G401.6 (cell line): ENCODE results near the gene SPATA13.

Experiments
- FAIRE-seq: peaks from 2 replicates; lab custom pipeline; 2012; peaks lifted over from hg19 to GRCh38; lab: Jason Lieb, UNC

Gene SPATA13

GRCh38 chr13:24224232-24224680 is 63.7 kb downstream of the SPATA13 start:
- no peak for FAIRE-seq

- FAIRE-seq = no peak
These were observed 64.5 kb downstream of the SPATA13 start for GRCh38 chr13:24225062-24225461.

- FAIRE-seq = no peak
These were observed 65.4 kb downstream of the SPATA13 start for GRCh38 chr13:24225930-24226329.

DNA sequence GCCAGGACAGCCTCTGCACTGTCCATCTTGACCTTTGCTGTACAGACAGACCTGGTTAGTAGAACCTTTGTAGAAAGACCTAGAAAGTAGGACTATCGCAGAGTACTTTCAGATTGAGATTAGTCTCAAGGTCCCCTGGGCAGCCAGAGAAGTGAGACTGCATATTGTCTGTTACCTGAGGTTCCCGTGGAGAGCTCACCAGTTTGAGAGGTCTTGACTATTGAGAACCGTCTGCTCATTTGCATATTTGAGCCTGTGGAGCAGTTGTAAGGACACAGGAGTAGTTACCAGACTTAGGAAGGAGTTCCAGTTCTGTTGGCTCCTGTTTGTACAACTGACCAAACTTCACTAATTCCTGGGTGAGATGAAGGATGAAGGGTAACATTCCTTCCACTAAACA is 66.2 kb downstream of the SPATA13 start:
- no peak for FAIRE-seq

DNA sequence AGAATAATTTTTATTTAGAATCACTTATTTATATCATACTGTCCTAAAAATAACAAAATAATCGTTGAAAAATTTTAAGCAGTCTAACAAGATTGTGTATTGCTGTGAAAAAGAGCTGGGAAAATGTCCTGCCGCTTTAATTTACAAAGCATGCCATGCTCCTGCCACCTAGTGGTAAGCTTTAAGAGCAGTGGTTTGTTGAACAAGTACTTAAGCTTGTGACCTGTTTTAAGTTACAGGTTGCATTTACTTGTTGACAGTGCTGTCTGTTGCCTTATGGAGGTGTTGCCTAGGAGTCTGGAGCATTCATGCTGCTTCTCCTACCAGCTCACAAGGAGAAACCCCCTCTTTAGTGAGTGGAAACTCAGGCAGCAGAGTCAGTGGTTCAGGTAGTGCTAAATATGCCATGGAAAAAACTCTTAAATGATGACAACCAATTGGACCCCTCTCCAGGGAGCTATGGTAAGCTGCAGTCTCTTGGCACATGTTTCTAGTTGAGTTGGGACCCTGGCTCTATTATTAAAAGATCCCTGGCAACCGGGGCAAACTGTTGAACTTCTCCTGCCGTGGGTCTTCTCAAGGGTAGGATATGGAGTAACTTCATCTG is 68.4 kb downstream of the SPATA13 start:
- FAIRE-seq = peak; percentile 96

DNA sequence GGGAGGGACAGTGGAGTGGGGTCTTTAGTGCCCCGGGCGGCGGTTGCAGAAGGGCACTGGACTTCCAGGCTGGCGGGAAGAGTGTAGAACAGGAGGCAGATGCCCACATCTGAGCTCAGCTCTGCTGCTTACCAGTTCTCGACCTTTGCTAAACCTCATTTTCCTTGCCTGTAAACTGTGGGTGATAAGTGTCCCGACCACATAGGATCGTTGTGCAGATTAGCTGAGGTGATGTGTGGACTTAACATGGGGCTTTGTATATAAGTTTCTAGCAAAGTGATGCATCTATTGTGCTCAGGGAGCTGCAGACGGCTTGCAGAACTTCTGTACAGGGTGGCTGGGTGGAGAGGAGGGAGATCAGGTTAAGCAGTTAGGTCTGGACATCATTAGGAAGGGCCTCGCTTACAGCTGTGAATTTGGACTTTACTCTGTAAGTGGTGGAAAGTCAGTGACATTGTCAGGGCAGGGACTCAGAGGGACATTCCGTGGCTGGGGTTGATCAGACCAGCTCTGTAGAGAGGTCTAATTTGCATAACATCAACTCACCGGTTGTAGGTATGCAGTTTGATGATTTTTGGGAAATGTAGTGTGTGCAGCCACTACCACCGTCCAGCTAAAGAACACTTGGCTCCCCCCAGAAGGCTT is 70.0 kb downstream of the SPATA13 start:
- FAIRE-seq = no peak

DNA sequence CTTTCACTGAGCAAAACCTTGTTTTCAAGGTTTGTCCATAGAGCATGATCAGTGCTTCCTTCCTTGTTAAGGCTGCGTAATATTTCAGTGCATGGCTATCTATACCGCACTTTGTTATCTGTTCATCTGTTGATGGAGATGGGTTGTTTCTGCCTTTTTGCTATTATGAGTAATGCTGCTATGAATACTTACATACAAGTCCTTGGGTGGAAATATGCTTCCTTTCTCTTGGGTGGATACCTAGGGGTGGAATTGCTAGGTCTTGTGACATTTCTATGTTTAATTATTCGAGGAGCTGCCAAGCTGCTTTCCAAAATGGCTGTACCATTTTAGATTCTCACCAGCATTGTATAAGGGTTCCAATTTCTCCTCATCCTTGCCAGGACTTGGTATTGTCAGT is 70.9 kb downstream of the SPATA13 start:
- FAIRE-seq = no peak

DNA sequence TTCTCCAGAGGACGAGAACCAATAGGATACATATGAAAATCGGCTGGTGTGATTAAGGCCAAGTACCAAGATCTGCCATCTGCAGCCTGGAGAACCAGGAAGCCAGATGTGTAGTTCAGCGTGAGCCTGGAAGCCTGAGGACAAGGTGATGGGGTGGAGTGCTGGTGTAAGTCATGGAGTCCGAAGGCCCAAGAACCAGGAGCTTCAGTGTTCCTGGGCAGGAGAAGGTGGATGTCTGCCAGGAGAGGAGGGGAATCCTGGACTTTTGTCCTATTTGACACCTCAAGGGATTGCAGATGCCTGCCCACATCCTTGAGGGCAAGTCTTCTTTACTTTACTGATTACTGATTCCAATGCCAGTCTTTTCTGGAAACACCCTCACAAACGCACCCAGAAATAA is 71.5 kb downstream of the SPATA13 start:
- FAIRE-seq = no peak

- no peak for FAIRE-seq
These were observed 72.0 kb downstream of the SPATA13 start for GRCh38 chr13:24232474-24232873.

- no peak for FAIRE-seq
These were observed 72.9 kb downstream of the SPATA13 start for GRCh38 chr13:24233351-24233901.

- no peak for FAIRE-seq
These were observed 73.8 kb downstream of the SPATA13 start for GRCh38 chr13:24234200-24234915.

GRCh38 chr13:24237356-24237755 is 76.8 kb downstream of the SPATA13 start:
- FAIRE-seq = no peak

DNA sequence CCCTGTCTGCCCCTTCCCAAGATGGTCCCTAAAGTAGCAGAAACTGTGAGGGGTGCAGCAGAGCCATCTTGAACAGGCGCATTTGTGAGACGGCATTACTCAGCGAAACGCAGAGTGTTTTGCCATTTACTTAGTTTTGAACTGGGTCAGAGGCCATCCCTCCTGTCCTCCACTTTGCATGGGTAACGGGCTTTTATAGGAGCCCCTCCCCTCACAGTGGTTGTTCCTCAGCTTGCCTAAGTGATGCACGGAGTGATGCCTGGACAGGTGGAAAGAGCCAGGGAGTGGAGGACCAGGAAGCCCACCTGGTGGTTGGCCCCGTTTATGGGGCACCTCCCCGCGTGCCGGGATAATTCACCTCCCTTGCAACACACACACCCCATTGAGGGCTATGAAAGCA is 80.8 kb downstream of the SPATA13 start:
- no peak for FAIRE-seq

- FAIRE-seq = no peak
These were observed 81.6 kb downstream of the SPATA13 start for GRCh38 chr13:24242100-24242499.

- no peak for FAIRE-seq
These were observed 82.8 kb downstream of the SPATA13 start for GRCh38 chr13:24243302-24243701.

DNA sequence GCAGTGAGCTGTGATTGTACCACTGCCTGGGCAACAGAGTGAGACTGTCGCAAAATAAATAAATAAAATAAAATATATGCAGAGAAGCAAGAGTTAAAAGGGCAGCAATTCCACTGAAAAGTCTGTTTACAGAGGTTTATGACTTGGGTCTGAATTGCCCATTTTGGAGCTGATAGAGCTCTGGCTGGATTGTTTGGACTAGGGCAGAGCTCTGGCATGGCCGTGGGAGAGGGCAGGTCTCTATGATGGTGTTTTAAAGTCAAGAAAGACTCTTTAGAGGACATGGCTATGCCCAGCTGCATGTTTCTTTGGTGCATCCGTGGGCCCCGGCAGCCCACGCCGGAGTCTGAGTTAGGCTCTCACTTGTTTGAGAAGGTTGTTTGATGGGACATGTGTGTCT is 84.3 kb downstream of the SPATA13 start:
- FAIRE-seq = no peak

DNA sequence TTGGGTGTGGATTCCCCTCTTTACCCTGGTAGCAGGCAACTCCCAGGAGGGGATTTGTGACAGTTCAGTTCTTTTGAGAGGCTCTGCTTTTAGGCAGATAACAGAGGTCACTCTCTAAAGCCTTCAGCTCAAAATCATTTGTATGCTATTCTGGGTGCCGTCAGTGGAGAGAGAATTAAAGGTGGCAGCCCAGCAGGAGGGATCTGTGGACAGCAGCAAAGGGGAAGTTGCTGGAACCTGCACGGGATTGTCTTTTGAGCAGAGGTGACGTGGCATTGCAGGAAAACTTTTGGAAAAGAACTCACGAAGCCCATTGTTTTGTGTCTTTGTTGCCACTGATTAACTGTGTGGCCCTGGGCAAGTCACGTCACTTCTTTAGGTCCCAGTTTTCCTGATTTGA is 86.5 kb downstream of the SPATA13 start:
- no peak for FAIRE-seq

- FAIRE-seq = no peak
These were observed 89.1 kb downstream of the SPATA13 start for GRCh38 chr13:24249624-24250023.

DNA sequence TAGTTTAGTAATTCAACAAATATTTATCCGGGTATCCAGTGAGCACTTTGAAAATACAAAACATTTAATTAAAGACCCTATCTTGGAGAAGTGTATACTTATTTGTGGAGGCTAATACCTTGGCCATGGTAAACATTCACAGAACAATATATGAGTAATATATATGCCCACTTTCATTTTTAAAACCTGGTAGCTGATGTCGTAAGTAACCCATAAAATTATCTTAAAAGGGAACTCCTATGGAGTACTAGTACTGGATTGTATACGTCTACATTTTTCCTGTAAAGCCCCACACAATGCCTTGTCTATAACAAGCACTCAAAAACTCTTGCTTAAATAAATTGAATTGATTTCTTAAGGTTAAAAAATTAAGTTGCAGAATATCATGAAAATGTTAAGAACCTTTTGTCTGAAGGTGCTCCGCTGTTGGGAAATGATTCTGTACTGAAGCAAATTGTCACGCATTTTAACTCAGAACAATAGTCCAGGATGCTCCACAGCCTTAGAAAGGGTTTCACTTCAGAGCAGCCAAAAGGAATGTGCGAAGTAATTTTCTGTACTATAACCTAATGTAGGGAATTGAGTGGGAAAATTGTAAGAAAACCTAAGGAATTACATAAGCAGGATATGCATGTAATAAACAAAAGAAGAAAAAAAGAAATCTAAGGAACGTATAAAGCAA is 90.0 kb downstream of the SPATA13 start:
- FAIRE-seq = no peak

DNA sequence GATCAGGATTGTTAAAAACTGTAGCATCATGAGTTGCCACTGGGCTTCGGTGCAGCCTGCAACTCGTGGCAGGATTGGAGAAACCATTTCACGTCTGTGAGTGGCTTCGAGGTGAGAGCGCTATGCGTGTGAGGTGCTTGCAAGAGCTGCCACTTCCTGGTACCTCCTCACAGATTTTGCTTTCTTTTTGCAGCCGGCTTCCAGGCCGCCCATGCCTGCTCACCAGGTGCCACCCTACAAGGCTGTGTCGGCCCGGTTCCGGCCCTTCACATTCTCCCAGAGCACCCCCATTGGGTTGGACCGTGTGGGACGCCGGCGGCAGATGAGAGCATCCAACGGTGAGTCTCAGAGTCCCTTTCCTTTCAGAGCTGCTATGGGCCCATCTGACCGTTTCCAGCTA is 91.0 kb downstream of the SPATA13 start:
- FAIRE-seq = no peak

DNA sequence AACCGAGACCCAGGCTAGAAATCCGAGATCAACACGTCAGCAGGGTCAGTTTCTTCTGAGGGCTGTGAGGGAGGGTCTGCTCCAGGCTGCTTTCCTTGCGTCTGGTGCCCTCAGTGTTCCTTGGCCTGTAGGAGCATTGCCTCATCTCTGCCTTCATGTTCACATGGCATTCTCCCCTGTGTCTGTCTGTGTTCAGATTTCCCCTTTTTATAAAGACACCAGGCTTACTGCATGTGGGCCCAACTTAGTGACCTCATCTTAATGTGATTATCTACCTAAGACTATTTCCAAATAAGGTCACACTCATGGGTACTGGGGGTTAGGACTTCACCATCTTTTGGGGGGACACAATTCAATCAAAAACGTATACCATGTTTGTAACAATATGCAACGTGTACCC is 91.6 kb downstream of the SPATA13 start:
- FAIRE-seq = no peak

- no peak for FAIRE-seq
These were observed 93.1 kb downstream of the SPATA13 start for GRCh38 chr13:24253520-24254145.
